Hepatocyte (in vitro differentiated cells): ENCODE measurements around the gene SERF1A.
"Not testable (repeated sequence)": the region's sequence is repeated elsewhere in the genome, so short reads cannot be mapped to it uniquely, and the experiment has no call there.

Experiments used
- CTCF ChIP-seq: fragments of 200-600 bp; sonication (generic); IDR thresholded peaks from 2 replicates; pipeline ENCODE4 v1.5.1; 2016; ENCODE audit warnings: antibody characterized with exemption, mild to moderate bottlenecking; ENCODE audit not compliant: poor library complexity
- EZH2phosphoT487 ChIP-seq: fragments of 200-600 bp; sonication (generic); IDR thresholded peaks from one replicate; pipeline ENCODE4 v1.6.1; 2018; ENCODE audit warnings: antibody characterized with exemption, mild to moderate bottlenecking, low read depth, moderate library complexity; ENCODE audit not compliant: unreplicated experiment, severe bottlenecking

- TF ChIP-seq EZH2phosphoT487, CTCF: not testable (repeated sequence)
These were observed 4.4 kb upstream of the SERF1A start for GRCh38 chr5:70896076-70896475.
